ENCODE data around the gene ENDOU.
A peak's percentile ranks its signal among the peaks of the same experiment; 100 is the strongest.

ENDOU gene

DNA sequence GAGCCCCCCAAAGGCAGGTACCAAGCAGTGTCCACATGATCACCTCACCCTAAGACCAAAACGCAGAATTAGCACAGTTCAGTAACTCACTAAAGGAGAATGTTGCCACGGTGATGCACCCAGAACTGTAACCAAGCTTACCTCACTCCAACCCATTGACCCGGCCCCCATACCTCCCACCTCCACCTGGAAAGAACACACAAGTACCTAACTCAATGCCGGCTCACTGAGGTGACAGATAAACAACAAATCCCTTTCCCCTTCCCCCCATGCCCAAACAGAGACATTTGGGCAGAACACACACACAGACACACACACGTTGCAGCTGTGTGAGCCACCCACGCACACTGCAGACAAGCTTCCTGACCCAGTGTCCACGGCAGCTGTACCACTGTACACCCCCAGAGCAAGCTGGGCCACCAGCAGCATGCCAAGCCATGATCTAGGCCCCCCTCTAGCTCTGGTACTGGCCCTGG lies 32.1 kb upstream of the ENDOU start:
- DNase-seq: no peak

DNA sequence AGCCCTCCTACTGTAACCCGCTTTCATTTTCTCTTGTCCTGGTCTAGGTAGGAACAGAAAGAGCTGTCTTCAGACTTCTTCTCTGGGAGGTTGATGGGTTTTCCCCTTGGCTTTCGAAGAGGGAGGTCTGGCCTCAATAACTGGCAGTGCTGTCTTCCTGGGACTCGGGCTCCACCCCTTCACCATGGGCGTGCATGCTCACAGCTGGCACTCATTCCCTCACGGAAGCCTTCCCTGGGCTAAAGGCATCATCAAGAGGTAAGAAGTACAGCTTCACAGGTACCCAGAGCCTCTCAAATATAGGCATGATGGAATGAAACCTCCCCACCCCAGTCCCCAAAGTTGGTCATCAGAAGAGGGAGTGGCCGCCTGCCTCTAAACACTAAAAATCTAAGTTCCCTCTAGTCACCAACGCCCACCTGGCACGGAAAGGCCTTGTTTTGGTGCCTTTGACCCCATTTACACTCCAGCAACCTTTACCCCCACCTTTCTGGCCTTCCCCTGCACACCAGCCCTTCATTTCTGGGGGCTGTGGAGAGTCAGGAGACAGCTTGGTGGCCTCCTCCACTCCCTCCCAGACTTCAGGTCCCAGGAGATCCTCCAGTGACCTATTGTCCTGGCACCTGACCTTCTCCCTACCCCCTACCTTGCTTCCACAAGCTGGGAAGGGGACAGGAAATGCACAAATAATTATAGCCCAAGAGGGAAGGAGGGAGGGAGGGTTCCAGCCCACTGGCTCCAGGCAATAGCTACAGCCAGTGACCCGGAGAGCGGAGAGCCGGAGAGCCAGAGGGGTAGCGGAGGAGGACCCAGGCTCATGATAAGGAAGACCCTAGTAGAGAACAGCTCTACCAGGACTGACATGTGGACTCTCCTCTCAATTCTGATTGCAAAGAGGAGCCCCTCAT lies 30.6 kb upstream of the ENDOU start:
- peak; percentile 68 for DNase-seq

DNA sequence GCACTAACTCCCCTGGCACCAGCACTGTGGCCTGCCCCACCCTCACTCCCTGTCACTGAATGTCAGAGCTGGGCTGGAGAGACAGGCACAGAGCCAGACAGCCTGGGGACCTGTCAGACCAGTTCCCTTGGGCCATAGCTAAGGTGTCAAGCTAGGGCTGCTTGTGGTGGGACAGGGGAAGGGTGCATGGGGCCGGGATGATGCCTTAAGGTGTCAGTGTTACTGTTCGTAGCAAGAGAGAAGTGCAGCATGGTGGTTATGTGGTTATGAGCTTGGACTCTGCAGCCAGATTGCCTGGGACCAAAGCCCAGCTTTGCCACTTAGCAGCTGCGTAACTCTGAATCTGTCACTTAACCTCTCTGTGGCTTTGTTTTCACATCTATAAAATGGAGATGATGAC lies 29.6 kb upstream of the ENDOU start:
- peak; percentile 25 for DNase-seq

- DNase-seq: no peak
These were observed 28.8 kb upstream of the ENDOU start for GRCh38 chr12:47754126-47754525.

GRCh38 chr12:47753021-47754001 lies 28.0 kb upstream of the ENDOU start:
- no peak for DNase-seq

- DNase-seq: no peak
These were observed 27.3 kb upstream of the ENDOU start for GRCh38 chr12:47752552-47752951.

DNA sequence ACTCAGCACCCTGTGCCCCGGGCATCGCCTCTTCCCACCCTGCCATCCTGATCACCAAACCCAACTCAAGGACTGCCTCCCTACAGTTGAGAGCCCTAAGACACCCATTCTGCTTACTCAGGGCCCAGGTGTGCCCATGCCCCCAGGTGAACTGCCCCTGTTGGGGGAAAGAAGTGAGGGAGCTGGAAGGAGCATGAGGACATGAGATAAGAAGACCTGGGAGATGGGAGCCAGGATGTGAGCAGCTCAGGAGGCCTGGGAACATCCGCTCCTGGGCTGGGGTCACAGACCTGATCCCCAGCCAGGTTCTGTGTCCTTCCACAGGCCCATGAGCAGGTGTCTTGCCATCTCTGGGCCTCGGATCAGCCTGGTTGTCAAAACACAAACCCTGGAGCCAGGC lies 26.8 kb upstream of the ENDOU start:
- DNase-seq: no peak

- DNase-seq: no peak
These were observed 26.3 kb upstream of the ENDOU start for GRCh38 chr12:47751561-47751960.

- DNase-seq: no peak
These were observed 25.7 kb upstream of the ENDOU start for GRCh38 chr12:47750916-47751470.

DNA sequence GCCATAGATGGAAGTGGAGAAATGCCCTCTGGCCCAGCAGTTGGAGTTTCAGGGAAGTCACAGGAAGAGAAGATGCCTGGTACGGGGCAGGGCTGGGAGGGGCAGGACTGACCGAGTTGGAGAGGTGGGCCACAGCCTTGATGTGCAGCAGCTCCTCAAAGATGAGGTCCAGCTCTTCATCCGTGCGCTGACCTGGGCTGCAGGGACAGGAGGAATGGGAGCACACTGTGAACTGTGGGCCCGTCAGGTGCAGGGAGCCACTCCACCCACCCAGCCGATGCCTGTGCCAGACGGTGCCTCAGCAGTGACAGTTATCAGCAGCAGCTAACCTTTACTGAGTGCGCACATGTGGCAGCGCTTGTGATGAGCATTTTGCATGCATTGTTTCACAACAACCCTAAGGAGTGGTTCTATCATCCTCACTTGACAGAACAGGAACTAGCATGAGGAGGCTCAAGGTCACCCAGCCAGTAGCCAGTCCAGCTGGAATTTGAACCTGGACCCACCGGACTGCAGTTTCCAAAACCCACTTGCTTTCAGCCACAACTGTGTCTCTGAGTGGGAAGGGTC lies 25.0 kb upstream of the ENDOU start:
- DNase-seq: no peak

DNA sequence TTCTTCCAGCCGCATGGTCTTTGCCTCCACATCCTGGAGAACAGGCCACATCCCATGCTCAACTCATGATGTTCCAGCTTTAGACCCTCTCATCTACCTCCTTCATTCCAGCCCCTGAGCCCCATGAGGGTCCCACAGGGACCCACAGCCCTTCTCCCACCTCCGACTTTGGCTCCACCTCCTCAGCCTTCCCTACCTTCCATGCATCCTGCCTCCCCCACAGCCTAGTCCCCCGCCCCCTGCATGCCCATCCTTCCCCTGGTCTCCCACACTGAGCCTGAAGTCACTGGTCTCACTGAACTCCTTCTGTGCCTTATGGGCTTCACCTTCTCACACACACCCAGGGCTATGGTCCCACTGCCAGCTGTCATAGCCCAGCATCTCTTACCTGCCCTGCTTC lies 23.6 kb upstream of the ENDOU start:
- no peak for DNase-seq

- DNase-seq: no peak
These were observed 23.2 kb upstream of the ENDOU start for GRCh38 chr12:47748507-47748828.

- no peak for DNase-seq
These were observed 22.6 kb upstream of the ENDOU start for GRCh38 chr12:47747596-47748506.

- DNase-seq: no peak
These were observed 21.8 kb upstream of the ENDOU start for GRCh38 chr12:47747126-47747525.

GRCh38 chr12:47746523-47746922 lies 21.2 kb upstream of the ENDOU start:
- no peak for DNase-seq

- no peak for DNase-seq
These were observed 20.8 kb upstream of the ENDOU start for GRCh38 chr12:47746073-47746472.

GRCh38 chr12:47745485-47746041 lies 20.3 kb upstream of the ENDOU start:
- DNase-seq: no peak

- no peak for DNase-seq
These were observed 19.6 kb upstream of the ENDOU start for GRCh38 chr12:47744778-47745436.

DNA sequence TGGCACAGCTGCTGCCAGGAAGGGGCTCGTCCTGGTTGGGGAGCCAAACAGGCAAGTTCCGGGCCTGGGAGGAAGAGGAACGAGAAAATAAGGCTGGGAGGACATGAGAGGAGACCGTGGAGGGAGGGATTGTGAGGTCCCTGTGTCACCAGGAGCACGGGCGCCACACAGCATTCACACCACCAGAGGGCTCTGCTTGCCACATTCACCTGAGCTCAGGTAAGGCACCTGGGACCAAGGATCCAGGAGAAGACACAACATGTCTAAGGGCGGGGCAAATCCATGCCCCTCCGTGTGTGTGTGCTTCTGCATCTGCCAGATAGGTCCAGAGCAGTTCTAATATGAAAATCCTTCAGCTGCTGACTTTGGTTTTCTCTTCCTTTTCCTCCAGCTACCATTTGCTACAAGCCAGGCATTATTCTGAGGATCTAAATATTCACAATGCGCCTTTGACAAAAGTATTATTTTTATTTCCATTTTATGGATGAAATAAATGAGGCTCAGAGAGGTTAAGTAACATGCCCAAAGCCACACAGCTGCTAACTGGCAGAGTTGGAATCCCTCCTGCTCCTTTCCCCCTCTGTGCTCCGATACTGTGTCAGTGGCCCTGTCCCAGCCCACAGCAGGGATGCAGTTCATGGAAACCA lies 18.8 kb upstream of the ENDOU start:
- DNase-seq: peak; percentile 36

DNA sequence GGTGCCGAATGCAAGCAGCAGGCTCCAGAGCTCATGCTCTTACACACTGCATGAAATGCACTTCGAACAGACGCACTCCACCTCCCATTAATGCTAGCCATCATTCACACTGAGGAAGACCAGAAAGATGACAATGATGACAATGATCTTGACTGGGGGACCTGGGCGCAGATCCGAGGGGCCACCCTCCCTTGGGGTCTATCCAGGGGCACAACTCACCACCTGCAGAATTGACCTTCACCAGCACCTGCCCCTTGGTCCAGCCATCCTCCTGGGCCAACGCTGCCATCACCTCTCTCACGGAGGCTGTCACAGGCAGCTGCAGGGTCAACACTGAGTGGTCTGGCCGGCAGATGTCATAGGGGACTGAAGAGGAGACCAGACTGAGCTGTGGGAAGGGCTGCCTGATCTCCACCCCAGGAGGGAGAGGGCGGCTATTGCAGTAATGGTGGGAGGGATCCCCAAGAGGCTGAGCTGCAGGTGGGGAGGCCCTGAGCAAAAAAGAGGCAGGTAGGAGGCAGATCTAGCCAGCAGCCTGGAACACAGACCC lies 18.1 kb upstream of the ENDOU start:
- no peak for DNase-seq

All from activated CD4-positive, alpha-beta T cell treated with anti-CD3 and anti-CD28 coated beads, Interleukin-10, Interleukin-2, amounts not matched to agents 100 ng/mL and 50 ng/mL, durations not matched to agents 16 hours and 8 hours (primary cell).